ENCODE measurements around the gene YWHAB.
"Not testable (repeated sequence)": the region's sequence is repeated elsewhere in the genome, so short reads cannot be mapped to it uniquely, and the experiment has no call there.

Gene YWHAB

DNA sequence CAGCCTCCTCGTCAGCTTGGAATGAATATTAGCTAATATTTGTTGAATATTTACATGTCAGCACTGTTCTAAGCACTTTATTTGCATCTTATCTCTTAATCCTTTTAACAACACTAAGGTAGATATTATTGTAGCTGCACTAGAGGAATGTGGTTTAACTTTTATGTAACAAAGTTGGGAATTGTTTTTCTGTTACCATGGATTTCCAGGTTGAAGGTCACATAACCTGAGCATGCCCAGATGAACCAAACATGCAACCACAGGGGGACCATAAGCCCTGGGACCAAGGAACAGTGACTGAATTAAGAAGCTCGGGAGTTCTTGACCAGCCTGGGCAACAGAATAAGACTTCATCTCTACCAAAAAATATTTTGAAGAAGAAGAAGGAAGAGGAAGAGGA lies 29.1 kb upstream of the YWHAB start:
- DNase-seq (ENCODE audit: low read depth): no peak
- H3K4me3 ChIP-seq (ENCODE audit: low read length): no peak overlapping the region
- TF ChIP-seq, protein P1, sequence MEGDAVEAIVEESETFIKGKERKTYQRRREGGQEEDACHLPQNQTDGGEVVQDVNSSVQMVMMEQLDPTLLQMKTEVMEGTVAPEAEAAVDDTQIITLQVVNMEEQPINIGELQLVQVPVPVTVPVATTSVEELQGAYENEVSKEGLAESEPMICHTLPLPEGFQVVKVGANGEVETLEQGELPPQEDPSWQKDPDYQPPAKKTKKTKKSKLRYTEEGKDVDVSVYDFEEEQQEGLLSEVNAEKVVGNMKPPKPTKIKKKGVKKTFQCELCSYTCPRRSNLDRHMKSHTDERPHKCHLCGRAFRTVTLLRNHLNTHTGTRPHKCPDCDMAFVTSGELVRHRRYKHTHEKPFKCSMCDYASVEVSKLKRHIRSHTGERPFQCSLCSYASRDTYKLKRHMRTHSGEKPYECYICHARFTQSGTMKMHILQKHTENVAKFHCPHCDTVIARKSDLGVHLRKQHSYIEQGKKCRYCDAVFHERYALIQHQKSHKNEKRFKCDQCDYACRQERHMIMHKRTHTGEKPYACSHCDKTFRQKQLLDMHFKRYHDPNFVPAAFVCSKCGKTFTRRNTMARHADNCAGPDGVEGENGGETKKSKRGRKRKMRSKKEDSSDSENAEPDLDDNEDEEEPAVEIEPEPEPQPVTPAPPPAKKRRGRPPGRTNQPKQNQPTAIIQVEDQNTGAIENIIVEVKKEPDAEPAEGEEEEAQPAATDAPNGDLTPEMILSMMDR (IDR thresholded peaks at IDR 0.05; ENCODE audit: insufficient read depth, low read depth, low read length, missing control alignments): no peak

DNA sequence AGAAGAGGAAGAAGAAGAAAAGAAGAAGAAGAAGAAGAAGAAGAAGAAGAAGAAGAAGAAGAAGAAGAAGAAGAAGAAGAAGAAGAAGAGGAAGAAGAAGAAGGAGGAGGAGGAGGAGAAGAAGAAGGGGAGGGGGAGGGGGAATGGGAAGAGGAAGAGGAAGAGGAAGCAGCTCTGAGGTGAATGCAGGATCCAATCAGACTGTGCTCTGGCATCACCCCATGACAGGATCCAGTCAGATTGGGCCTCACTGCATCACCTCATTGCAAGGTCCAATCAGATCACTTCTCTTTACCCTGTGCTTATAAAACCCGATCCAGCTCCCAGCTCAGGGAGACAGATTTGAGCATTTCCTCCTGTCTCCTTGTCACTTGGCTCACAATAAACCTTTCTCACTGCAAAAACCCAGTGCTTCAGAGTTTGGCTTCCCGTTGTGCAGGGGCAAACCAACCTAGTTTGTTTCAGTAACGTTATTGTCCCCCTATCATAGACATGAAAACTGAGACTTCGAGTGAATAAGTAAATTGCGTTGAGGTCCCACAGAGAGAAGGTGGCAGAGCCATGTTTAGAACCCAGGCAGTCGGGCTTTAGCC lies 28.6 kb upstream of the YWHAB start:
- H3K4me3 ChIP-seq (ENCODE audit: low read length): no peak overlapping the region
- no peak for DNase-seq (ENCODE audit: low read depth)
- TF ChIP-seq, protein P1 (IDR thresholded peaks at IDR 0.05; ENCODE audit: insufficient read depth, low read depth, low read length, missing control alignments): no peak

DNA sequence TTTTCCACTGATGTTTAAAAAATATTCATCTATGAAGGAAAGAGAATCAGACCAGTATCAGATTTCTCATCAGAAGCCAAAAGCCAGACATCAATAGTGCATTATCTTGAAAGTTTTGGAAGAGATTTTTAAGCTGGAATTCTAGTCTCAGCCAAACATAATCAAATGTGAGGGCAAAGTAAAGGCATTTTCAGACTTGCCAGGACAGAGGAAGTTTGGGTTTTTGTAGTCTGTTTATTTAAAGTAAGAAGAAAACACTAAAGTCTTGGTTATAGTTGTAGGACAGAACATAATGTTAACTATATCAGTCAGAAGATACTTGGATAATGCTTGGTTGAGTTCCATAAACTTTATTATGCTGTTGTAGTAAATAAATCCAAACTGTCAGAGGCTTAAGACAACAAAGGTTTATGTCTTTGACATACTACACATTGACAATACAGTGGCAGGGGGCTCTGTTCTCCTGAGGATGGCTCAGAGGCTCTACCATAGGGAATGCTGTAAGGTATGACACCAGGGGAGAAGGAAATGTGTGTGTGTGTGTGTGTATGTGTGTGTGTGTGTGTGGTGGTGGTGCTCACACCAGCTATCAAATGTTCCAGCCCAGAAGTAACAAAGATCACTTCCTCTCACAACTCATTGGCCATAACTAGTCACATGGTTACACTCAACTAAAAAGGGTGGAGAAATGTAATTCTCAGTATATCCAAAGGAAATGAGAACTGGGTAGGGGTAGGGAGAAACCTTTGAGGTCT lies 26.7 kb upstream of the YWHAB start:
- DNase-seq (ENCODE audit: low read depth): no peak
- TF ChIP-seq, protein P1 (IDR thresholded peaks at IDR 0.05; ENCODE audit: insufficient read depth, low read depth, low read length, missing control alignments): no peak
- no peak overlapping the region for H3K4me3 ChIP-seq (ENCODE audit: low read length)

DNA sequence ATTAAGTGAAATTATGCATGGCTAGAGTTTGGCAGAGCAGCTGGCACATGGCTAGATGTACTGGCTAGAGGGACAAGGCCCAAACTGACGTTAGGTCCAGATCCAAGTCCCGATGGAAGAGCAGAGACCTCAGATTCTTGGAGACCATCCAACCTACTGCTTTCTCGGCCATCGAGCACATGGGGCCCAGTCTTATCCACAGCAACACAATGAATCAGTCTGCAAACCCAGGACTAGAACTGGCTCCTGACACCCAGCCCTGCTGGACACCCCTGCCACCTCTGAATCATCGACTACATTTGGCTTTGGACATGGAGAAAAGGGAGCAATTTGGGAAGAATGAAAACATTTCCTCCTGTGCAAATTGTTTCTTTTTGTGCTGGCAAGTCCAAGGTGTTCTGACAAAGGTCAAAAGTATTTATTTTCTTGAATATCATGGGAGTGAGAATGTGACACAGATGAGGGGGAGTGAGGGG lies 23.9 kb upstream of the YWHAB start:
- DNase-seq (ENCODE audit: low read depth): peak; percentile 15
- TF ChIP-seq, protein P1 (IDR thresholded peaks at IDR 0.05; ENCODE audit: insufficient read depth, low read depth, low read length, missing control alignments): no peak
- H3K4me3 ChIP-seq (ENCODE audit: low read length): no peak overlapping the region

DNA sequence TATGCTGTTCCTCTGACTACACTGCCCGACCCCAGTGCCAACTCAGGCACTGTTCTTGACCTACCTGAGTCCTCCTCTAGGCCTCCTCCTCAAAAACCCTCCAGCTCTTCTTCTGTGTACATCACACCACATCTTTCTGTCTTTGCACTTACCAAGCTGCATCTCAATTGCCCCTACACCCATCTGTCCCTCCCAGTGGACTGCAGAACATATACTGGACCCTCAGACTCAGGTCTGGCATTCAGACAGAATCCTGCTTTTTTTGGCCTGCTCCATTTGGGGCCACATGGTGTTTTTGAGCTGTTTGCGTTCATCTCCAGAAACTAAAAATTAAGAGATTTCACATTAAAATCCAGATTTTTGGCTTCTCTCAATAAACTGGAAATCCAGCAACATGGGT lies 23.2 kb upstream of the YWHAB start:
- no peak overlapping the region for H3K4me3 ChIP-seq (ENCODE audit: low read length)
- no peak for DNase-seq (ENCODE audit: low read depth)
- TF ChIP-seq, protein P1 (IDR thresholded peaks at IDR 0.05; ENCODE audit: insufficient read depth, low read depth, low read length, missing control alignments): no peak

DNA sequence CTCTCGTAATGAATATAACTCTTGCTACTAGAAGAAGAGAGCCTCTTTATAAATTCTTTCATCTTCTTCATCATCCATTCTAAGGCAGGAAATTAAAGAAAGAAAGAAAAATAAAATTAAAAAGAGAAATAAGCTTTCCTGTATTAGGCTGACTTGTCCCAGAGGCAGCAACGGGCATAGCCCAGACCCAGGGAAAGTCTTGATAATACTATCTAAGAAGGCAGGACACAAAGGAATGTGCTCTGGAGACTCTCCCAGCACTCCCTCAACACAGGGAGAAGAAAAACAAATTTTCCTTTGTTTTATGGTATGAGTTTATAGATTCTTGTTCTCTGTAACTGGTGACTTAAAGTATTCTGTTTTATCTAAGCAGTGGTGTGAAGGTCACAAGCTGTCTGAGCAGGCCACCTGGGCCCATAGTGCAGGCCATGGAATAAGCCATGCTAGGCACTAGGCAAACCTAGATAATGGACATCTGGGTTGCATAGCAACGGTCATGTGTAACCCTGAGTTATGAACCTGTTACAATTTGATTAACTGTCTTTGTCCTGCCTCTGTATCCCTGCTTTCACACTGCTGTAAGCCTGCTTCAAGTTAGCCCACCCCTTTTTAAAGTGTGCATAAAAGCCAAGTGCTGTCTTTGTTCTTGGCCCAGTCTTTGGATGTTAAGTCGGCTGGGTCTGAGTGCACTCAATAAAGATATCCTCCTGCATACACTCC lies 22.0 kb upstream of the YWHAB start:
- H3K4me3 ChIP-seq (ENCODE audit: low read length); DNase-seq (ENCODE audit: low read depth): not testable (repeated sequence)

DNA sequence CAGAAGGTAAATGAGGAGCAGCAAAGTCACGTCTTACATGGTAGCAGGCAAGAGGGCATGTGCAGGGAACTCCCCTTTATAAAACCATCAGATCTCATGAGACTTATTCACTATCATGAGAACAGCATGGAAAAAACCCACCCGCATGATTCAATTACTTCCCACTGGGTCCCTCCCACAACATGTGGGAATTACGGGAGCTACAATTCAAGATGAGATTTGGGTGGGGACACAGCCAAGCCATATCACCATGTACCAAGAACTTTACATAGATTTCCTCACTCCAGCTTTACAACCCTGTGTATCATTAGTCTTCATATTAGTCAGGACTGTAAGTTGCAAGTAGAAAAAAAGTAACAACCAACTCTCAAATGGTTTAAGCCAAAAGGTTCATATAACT lies 21.0 kb upstream of the YWHAB start:
- H3K4me3 ChIP-seq (ENCODE audit: low read length); DNase-seq (ENCODE audit: low read depth): not testable (repeated sequence)

Data from epithelial cell of esophagus (primary cell).